ENCODE measurements around the gene MRPL17.

GRCh38 chr11:6703247-6704063, 20.3 kb upstream of the MRPL17 start:
- TF ChIP-seq, protein P1, sequence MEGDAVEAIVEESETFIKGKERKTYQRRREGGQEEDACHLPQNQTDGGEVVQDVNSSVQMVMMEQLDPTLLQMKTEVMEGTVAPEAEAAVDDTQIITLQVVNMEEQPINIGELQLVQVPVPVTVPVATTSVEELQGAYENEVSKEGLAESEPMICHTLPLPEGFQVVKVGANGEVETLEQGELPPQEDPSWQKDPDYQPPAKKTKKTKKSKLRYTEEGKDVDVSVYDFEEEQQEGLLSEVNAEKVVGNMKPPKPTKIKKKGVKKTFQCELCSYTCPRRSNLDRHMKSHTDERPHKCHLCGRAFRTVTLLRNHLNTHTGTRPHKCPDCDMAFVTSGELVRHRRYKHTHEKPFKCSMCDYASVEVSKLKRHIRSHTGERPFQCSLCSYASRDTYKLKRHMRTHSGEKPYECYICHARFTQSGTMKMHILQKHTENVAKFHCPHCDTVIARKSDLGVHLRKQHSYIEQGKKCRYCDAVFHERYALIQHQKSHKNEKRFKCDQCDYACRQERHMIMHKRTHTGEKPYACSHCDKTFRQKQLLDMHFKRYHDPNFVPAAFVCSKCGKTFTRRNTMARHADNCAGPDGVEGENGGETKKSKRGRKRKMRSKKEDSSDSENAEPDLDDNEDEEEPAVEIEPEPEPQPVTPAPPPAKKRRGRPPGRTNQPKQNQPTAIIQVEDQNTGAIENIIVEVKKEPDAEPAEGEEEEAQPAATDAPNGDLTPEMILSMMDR (conservative IDR thresholded peaks at IDR 0.05; ENCODE audit: low read length), result peak; percentile 88
- no peak for TF ChIP-seq EZH2phosphoT487 (IDR thresholded peaks at IDR 0.05; ENCODE audit: borderline replicate concordance)

Data from Loucy (cell line).